Smooth muscle cell (in vitro differentiated cells): ENCODE results near the gene ABL1. TPM values are rescaled to one million over a fixed set of nuclear protein-coding genes. Genes with fewer than 3 reads are reported as not detected.

Source experiments
- DNase-seq: peaks from one replicate; lab custom pipeline; 2025; ENCODE audit not compliant: unreplicated experiment; lab: John Stamatoyannopoulos, UW
- H2AFZ ChIP-seq: fragments of 200-600 bp; sonication (generic); 2 replicates; pipeline ENCODE4 v1.6.0; 2016; ENCODE audit warnings: antibody characterized with exemption, low read depth, mild to moderate bottlenecking
- H3F3A ChIP-seq: fragments of 200-600 bp; sonication (generic); 2 replicates; pipeline ENCODE4 v1.6.0; 2017; ENCODE audit warnings: antibody characterized with exemption, low read depth
- H3K27ac ChIP-seq: fragments of 200-600 bp; sonication (generic); 2 replicates; pipeline ENCODE4 v1.5.1; 2016; ENCODE audit warnings: low read depth, mild to moderate bottlenecking
- H3K27me3 ChIP-seq: fragments of 200-600 bp; sonication (generic); 2 replicates; pipeline ENCODE4 v1.6.1; 2016; ENCODE audit warnings: low read depth, mild to moderate bottlenecking
- H3K36me3 ChIP-seq: fragments of 200-600 bp; sonication (generic); 2 replicates; pipeline ENCODE4 v1.5.1; 2016; ENCODE audit warnings: low read depth
- H3K4me1 ChIP-seq: fragments of 200-600 bp; sonication (generic); 2 replicates; pipeline ENCODE4 v1.5.1; 2016; ENCODE audit warnings: low read depth
- H3K4me2 ChIP-seq: fragments of 200-600 bp; sonication (generic); 2 replicates; pipeline ENCODE4 v1.6.0; 2016; ENCODE audit warnings: mild to moderate bottlenecking
- H3K4me3 ChIP-seq: fragments of 200-600 bp; sonication (generic); 2 replicates; pipeline ENCODE4 v1.5.1; 2016; ENCODE audit warnings: mild to moderate bottlenecking
- H3K79me2 ChIP-seq: fragments of 200-600 bp; sonication (generic); 2 replicates; pipeline ENCODE4 v1.6.0; 2016; ENCODE audit warnings: low read depth, mild to moderate bottlenecking
- H3K9ac ChIP-seq: fragments of 200-600 bp; sonication (generic); 2 replicates; pipeline ENCODE4 v1.6.0; 2016; ENCODE audit warnings: low read depth
- H3K9me3 ChIP-seq: fragments of 200-600 bp; sonication (generic); replicated peaks from 2 replicates; pipeline ENCODE4 v1.5.1; 2016; ENCODE audit warnings: low read depth
- H4K20me1 ChIP-seq: fragments of 200-600 bp; sonication (generic); 2 replicates; pipeline ENCODE4 v1.6.0; 2016; ENCODE audit warnings: low read depth
- WGBS: methylation state at CpG from one replicate; pipeline ENCODE4 v1.1.7; 2016; ENCODE audit warnings: low lambda C conversion rate; 5-methylcytosine and 5-hydroxymethylcytosine counted together
- polyA plus RNA-seq: library from polyadenylated mRNA; unstranded; fragments of >200 nt; fragmentation: Nextera tagmentation; extraction: Ambion mirVana; gene quantifications from 2 replicates; pipeline ENCODE4 v1.2.1, GENCODE V29; 2016
- total RNA-seq: library from RNA; depleted of rRNA; stranded (reverse); fragments of >200 nt; gene quantifications from 2 replicates; pipeline ENCODE4 v1.2.3, GENCODE V29; 2014
- TF ChIP-seq, protein P1 (sequence below): fragments of 200-600 bp; sonication (generic); IDR thresholded peaks from 2 replicates; pipeline ENCODE4 v1.5.1; 2017; ENCODE audit warnings: borderline replicate concordance, mild to moderate bottlenecking, antibody characterized with exemption; ENCODE audit not compliant: insufficient read depth, poor library complexity, severe bottlenecking

ABL1 gene
- total and polyA plus RNA-seq, 2 experiments from 2014 or later, result 38.2 to 51.0 TPM

GRCh38 chr9:130934246-130934645 lies 99.2 kb downstream of the ABL1 start:
- Histone ChIP-seq H3K4me3 (no peak overlapping the region), H4K20me1 (no peaks in the 10 kb centered on the region), H3K27me3 (peaks cover 15% of the 10 kb centered on the region), H2AFZ (no peak overlapping the region), H3K79me2 (no peaks in the 10 kb centered on the region), H3K9me3 (no peaks in the 10 kb centered on the region), H3K4me2 (no peak overlapping the region), H3K27ac (no peak overlapping the region), H3K9ac (no peak overlapping the region), H3F3A (peaks cover 3% of the 10 kb centered on the region), H3K4me1 (peaks cover 13% of the 10 kb centered on the region), H3K36me3 (no peaks in the 10 kb centered on the region)
- TF ChIP-seq, protein P1, sequence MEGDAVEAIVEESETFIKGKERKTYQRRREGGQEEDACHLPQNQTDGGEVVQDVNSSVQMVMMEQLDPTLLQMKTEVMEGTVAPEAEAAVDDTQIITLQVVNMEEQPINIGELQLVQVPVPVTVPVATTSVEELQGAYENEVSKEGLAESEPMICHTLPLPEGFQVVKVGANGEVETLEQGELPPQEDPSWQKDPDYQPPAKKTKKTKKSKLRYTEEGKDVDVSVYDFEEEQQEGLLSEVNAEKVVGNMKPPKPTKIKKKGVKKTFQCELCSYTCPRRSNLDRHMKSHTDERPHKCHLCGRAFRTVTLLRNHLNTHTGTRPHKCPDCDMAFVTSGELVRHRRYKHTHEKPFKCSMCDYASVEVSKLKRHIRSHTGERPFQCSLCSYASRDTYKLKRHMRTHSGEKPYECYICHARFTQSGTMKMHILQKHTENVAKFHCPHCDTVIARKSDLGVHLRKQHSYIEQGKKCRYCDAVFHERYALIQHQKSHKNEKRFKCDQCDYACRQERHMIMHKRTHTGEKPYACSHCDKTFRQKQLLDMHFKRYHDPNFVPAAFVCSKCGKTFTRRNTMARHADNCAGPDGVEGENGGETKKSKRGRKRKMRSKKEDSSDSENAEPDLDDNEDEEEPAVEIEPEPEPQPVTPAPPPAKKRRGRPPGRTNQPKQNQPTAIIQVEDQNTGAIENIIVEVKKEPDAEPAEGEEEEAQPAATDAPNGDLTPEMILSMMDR, result no peak
- DNase-seq, result no peak
- WGBS, result 95% methylated on average over 11 of the region's 11 CpGs

DNA sequence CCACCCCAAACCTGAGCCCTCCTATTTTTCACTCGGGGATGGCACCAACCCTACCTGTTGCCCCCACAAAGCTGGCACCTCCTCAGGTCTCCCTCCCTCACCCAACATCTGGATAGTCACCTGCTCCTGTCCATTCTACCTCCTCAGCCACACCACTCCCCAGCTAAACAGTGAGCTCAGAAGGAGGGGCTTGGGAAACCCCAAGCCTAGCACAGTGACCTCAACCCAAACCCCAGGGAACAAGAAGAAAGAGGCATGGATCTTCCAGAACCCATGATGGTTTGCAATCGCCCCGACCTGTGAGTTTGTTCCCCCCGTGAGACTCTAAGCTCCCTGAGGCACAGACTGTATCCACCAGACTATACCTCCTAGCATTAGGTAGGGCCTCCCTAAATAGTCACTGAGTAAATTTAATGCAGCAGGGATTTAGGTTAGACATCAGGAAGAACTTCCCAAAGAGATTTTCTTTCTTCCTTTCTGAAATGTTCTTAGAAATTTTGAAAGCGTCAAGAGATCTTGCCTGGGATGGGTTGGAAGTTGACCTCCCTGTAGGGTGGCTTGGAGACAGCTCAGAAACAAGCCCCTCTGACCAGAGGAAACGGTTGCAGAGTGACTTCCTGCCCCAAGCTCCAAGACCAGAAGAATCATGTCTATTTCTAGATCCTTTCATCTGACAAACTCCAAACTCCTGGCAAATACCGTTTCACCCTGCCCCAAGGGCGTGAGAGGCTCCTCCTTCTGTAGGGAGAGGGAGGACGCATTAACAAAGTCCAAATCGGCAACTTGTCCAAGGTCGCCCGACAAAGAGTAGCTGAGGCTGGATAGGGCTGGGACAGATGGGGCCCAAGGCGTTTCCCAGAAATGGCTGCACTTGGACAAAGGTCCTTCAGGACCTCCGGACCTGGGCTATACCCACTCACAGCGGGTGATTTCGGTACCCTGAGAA lies 99.9 kb downstream of the ABL1 start:
- TF ChIP-seq, protein P1, result no peak
- no peaks in the 10 kb centered on the region for H3K36me3 ChIP-seq
- H3K4me2 ChIP-seq, result no peak overlapping the region
- H3F3A ChIP-seq, result peaks cover 3% of the 10 kb centered on the region
- H3K9ac ChIP-seq, result no peak overlapping the region
- no peaks in the 10 kb centered on the region for H4K20me1 ChIP-seq
- no peak overlapping the region for H2AFZ ChIP-seq
- H3K9me3 ChIP-seq, result no peaks in the 10 kb centered on the region
- no peak overlapping the region for H3K27ac ChIP-seq
- H3K27me3 ChIP-seq, result peaks cover 23% of the 10 kb centered on the region
- H3K4me3 ChIP-seq, result no peak overlapping the region
- no peaks in the 10 kb centered on the region for H3K79me2 ChIP-seq
- DNase-seq, result no peak
- peaks cover 13% of the 10 kb centered on the region for H3K4me1 ChIP-seq
- WGBS, result 85% methylated on average over 16 of the region's 16 CpGs

- H3K9me3 ChIP-seq, result no peaks in the 10 kb centered on the region
- peaks cover 3% of the 10 kb centered on the region for H3F3A ChIP-seq
- no peaks in the 10 kb centered on the region for H3K79me2 ChIP-seq
- DNase-seq, result no peak
- peaks cover 30% of the 10 kb centered on the region for H3K27me3 ChIP-seq
- no peak overlapping the region for H3K4me2 ChIP-seq
- no peak overlapping the region for H3K9ac ChIP-seq
- H4K20me1 ChIP-seq, result no peaks in the 10 kb centered on the region
- H3K27ac ChIP-seq, result no peak overlapping the region
- WGBS, result 92% methylated on average over 13 of the region's 13 CpGs
- H3K36me3 ChIP-seq, result no peaks in the 10 kb centered on the region
- H3K4me3 ChIP-seq, result no peak overlapping the region
- H2AFZ ChIP-seq, result no peak overlapping the region
- H3K4me1 ChIP-seq, result peaks cover 13% of the 10 kb centered on the region
- TF ChIP-seq, protein P1, result no peak
These were observed 100.7 kb downstream of the ABL1 start for GRCh38 chr9:130935648-130936271.
